GM19395 (cell line): Measurements from ENCODE around the gene CASP8AP2.
A peak's percentile ranks its signal among the peaks of the same experiment; 100 is the strongest.
"Not testable (repeated sequence)": the region's sequence is repeated elsewhere in the genome, so short reads cannot be mapped to it uniquely, and the experiment has no call there.

ENCODE experiments used
- ATAC-seq: cut with Tn5 transposase; IDR thresholded peaks from one replicate; pipeline ENCODE4 v1.9.1; 2021; ENCODE audit warnings: mild to moderate bottlenecking, moderate library complexity; ENCODE audit not compliant: unreplicated experiment

The CASP8AP2 gene

DNA sequence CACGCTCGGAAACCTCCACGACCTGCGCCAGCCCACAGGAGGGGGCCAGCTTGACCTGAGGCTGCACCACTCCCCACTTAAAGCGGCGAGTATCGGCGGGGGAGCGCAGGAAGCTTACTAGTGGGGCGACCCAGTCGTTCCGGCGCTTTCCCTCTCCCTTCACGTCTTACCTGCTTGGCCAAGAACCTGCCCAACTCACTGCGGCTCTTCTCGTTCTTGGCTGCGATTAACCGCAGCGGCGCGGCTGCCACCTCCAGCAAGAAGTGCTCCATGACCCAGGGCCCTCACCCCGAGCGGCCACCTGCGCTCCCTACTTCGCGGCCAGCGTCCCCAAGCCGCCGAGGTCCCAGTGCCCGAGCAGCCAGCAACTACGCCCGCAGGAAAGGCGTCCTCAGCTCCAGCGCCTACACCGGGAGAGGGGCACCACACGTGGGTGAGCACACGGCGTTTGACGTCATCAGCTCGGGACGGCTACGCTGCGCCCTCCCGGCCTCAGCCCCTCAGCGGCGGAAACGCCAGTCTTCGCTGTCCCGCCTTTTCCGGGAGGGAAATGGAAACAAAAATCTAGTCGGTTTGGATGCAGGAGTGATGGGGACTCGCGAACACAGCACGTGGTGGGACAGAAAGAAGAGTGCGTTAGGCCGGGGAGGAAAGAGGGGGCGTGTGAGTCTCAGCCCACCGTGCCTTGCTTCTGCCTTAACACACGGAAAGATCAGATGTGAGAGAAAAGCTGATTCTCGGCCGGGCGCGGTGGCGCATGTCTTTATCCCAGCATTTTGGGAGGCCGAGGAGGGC, 10.1 kb upstream of the CASP8AP2 start, which contains the start of gene MDN1:
Gene MDN1, minus strand, starts transcription at position 459 of the 795 bp plus-strand sequence. Its CDS starts 187 bp downstream, at position 272.
- ATAC-seq, result peak; percentile 95

- ATAC-seq, result no peak
These were observed 3.6 kb upstream of the CASP8AP2 start for GRCh38 chr6:89826029-89826528.

DNA sequence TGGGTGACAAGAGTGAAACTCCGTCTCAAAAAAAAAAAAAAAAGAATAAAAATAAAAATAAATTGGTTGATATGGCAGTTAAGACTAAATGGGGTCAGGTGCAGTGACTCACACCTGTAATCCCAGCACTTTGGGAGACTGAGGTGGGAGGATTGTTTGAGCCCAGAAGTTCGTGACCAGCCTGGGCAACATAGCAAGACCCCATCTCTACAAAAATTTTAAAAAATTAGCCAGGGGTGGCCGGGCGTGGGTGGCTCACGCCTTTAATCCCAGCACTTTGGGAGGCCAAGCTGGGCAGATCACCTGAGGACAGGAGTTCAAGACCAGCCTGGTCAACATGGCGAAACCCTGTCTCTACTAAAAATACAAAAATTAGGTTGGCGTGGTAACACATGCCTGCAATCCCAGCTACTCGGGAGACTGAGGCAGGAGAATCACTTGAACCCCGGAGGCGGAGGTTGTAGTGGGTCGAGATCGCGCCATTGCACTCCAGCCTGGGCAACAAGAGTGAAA, 1.1 kb upstream of the CASP8AP2 start:
- not testable (repeated sequence) for ATAC-seq

- ATAC-seq, result peak; percentile 38
These were observed 650 bp upstream of the CASP8AP2 start for GRCh38 chr6:89828988-89829471.

DNA sequence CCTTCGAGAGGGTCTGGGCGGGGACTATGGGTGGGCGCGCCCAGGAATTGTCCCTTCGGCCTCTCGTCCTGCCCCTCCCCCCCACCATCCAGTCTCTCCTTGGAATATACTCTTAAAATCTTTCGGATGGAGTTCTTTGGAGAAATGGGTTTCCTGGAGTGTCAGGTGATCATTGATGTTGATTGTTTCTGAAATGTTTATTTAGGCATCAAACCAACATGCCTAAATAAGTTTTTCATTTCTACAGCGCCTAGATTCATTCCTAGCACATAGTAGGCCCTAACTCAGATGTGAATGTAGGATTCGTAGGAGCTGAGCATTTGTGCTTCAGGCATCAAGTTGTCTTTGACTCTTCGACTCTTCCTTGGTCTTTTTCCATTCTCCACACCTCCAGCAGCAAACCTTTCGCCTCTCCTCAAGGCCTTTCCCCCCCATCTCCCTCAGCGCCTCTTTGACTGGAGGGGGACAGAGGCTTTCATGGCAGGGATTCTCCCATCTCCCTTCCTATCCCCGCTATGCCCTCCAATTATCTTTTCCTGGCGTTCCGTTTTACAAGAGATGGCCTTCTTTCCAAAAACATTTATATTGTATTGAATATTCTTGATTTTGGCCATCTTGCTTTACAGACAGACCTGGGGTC, 610 bp downstream of the CASP8AP2 start:
- no peak for ATAC-seq

DNA sequence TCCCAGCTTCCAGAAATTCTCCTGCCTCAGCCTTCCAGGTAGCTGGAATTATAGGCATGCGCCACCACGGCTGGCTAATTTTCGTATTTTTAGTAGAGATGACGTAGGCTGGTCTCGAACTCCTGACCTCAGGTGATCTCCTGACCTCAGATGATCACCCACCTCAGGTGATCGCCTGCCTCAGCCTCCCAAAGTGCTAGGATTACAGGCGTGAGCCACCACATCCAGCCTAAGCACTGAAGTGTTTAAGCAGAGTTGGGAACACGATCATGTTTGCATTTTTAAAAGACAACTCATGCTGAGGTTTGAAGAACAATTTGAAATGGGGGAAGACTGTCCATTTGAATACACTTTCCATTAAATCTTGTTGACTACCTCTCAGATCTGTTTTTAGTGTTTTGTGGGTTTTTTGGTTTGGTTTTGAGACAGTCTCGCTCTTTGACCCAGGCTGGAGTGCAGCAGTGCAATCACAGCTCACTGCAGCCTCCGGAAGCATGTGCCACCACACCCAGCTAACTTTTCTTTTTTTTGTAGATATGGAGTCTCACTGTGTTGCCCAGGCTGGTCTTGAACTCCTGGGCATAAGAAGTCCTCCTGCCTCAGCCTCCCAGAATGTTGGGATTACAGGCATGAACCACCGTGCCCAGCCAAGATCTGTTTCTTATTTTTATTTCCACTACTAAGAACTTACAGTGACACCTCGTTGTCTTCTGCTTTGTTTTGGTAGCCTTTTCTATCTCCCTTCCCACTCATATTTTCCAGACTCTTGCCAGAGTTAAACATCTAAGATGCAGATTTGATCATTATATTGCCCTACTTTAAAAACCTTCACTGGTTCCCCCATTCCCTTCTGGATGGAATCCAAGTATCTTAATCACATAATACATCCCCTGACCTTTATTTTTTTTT, 5.5 kb downstream of the CASP8AP2 start:
- peak; percentile 99 for ATAC-seq

- no peak for ATAC-seq
These were observed 7.1 kb downstream of the CASP8AP2 start for GRCh38 chr6:89836639-89837222.

GRCh38 chr6:89840538-89840937, 10.9 kb downstream of the CASP8AP2 start:
- ATAC-seq, result no peak

DNA sequence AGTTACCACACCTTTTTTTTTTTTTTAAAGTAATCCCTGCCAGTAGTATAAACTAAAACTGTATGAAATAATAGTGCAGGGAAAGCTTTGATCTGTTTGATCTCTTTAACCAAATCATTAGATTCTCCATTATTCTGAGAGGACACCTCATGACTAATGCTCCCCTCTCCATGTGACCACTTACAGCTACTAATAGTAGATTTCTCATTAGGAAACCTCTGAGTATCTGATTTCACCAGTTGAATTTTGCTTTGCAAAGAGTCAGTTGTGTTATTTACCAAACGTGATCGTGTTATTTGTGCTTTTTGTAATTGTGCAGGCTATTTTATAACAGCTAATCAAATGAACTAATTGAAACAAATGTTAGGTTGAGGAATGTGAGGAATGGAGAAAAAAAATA, 12.5 kb downstream of the CASP8AP2 start:
- no peak for ATAC-seq

GRCh38 chr6:89843070-89843469, 13.4 kb downstream of the CASP8AP2 start:
- no peak for ATAC-seq

DNA sequence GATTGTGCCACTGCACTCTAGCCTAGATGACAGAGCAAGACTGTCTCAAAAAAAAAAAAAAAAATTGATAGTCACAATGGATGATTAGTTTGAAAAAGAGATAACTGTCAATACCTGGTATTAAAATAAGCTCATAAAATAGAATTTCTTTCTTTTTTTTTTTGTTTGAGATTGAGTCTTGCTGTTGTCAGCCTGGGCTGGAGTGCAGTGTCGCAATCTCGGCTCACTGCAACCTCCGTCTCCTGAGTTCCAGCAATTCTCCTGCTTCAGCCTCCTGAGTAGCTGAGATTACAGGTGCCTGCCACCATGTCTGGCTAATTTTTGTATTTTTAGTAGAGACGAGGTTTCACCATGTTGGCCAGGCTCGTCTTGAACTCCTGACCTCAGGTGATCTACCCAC, 17.8 kb downstream of the CASP8AP2 start:
- ATAC-seq, result not testable (repeated sequence)

DNA sequence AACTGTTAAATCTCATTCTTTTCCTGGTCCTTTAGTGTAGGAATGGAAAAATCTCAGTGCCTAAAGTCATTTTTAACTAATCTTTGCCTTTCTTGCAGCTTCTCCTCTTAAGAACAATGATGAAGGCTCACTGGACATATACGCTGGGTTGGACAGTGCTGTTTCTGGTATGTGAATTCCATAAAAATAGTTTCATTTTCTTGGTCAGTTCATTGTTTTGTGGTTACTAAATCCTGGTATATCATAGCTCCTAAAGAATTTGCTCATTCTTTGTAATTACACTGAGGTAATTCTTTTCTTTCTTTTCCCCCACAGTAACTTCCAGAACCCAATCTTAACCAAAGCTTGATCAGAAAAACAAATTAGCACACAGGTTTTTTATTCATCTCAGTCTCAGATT, 23.4 kb downstream of the CASP8AP2 start:
- ATAC-seq, result no peak

DNA sequence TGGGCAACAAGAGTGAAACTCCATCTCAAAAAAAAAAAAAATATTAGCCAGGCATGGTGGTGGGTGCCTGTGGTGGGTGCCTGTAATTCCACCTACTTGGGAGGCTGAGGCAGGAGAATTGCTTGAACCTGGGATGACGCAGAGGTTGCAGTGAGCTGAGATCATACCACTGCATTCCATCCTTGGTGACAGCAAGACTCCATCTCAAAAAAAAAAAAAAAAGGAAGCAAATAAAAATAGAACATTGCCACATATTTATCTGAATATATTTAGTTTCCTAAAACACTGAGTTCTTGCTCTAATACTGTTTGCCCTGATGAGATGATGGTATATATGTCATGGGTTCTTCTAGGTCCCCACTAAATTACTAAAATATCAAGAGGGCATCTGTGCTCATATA, 28.4 kb downstream of the CASP8AP2 start:
- ATAC-seq, result no peak

DNA sequence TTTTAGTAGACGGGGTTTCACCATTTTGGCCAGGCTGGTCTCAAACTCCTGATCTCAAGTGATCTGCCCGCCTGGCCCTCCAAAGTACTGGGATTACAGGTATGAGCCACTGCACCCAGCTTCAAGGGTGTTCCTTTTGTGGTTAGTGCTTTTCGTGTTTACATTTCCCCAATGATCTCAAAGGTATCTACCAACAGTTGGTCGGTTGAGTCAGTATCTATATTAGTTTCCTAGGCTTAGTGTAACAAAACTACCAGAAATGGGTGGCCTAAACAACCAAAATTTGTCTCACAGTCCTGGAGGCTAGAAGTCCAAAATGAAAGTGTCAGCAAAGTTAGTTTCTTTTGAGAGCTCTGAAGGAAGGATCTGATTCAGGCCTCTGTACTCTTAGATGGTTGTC, 30.1 kb downstream of the CASP8AP2 start:
- ATAC-seq, result peak; percentile 55

DNA sequence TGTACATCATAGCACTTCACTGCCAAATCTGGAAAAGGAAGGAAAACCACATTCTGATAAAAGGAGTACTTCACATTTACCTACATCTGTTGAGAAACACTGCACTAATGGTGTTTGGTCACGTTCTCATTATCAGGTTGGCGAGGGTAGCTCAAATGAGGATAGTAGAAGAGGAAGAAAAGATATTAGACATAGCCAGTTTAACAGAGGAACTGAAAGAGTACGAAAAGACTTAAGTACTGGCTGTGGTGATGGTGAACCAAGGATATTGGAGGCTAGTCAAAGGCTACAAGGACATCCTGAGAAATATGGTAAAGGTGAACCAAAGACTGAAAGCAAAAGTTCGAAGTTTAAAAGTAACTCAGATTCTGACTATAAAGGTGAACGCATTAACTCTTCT, 32.6 kb downstream of the CASP8AP2 start:
- ATAC-seq, result peak; percentile 85

- peak; percentile 25 for ATAC-seq
These were observed 33.0 kb downstream of the CASP8AP2 start for GRCh38 chr6:89862698-89863097.

- ATAC-seq, result no peak
These were observed 36.5 kb downstream of the CASP8AP2 start for GRCh38 chr6:89866024-89866678.

GRCh38 chr6:89873721-89874120, 44.0 kb downstream of the CASP8AP2 start:
- no peak for ATAC-seq

- no peak for ATAC-seq
These were observed 44.8 kb downstream of the CASP8AP2 start for GRCh38 chr6:89874438-89874837.
